HG03342 (cell line): ENCODE measurements around the gene PDLIM3.
A peak's percentile ranks its signal among the peaks of the same experiment; 100 is the strongest.
"Not testable (repeated sequence)": the region's sequence is repeated elsewhere in the genome, so short reads cannot be mapped to it uniquely, and the experiment has no call there.

ENCODE experiments used
- ATAC-seq: cut with Tn5 transposase; IDR thresholded peaks from one replicate; pipeline ENCODE4 v1.9.1; 2021; ENCODE audit warnings: mild to moderate bottlenecking, moderate library complexity; ENCODE audit not compliant: unreplicated experiment

Gene PDLIM3

DNA sequence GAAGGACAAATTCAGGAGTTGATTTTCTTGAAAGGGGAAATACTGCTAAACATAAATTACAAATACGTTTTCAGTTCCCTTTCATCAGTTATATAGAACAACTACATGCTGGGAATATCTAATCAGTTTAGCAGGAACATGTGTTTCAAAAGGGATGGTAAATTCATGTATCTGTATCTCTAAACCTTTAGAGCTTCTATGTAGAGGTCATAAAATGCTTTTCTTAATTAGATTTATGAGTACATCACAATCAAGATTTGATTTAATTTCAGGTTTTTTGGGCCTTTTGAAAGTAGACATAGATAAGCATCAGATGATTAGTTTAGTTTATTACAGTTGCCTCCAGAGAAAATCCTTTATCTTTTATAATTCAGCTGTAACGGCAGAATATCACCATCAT, 12.9 kb downstream of the PDLIM3 start:
- ATAC-seq, result no peak

DNA sequence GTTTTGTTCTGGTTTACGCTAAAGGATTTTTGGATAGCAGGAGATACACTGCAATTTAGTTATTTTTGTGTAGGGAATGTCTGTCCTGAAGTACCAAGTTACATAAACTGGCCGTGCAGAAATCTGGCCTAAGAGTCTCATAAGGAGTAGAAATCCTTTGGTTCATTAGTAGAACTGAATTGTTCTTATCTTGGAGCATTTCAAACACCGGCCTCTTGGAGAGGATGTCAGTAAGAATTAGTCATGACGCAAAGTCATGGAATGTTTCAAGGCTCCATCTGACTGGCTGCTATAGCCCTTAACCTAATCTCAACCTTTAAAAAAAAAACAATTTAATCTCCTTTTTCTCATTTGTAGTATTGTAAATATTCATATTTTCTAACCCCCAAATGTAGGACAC, 15.2 kb downstream of the PDLIM3 start:
- no peak for ATAC-seq

DNA sequence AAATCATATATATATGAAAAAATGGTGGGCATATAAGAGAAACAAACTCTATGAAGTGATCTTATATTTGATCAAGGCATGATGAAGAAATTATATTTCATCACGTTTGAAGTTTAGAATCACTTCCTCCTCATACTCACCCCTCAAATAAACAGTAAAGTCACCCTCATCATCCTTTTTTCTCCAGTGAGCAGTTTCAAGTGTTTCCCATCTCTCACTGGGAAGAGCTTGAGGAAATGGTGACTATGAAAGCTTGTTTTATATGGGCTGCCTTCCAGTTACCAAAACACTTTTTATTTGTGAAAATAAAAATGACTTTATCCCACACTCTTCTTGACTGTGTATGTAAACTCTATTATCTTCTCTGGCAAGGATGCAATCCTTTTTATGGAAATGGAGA, 16.8 kb downstream of the PDLIM3 start:
- no peak for ATAC-seq

DNA sequence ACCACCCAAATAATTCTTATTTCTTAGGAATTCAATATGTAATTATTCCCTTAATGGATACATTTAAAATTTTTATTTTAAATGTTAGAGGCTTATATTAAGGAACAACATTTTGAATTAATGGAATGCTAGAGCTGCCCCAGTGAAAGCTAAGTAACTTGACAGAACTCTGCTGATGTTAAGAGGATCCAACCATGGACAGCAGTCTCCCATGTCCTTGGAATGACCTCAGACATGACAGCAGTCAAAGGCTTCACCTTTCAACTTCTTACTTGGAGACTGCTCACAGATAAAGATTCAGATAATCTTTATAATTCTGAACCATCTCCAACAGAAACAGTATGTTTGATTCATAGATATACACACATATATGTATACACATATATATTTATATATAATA, 17.2 kb downstream of the PDLIM3 start:
- no peak for ATAC-seq

DNA sequence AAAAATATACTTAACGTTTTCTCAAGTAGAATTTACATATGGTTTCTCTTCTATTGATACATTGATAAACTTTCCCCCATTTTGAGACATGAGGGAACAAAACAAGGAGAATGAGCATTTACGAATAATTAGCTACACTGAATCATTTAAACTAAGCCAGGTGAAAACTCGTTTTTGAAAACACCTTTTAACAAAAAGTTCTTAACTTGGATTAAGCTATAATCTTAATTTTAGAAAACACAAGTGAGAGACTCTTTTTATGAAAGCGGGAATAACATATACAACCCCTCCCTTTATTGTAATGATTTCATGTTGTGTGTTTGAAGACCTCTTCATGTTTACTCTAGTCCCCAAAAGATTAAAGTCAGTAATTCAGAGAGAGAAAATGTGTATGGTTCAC, 20.1 kb downstream of the PDLIM3 start:
- no peak for ATAC-seq

DNA sequence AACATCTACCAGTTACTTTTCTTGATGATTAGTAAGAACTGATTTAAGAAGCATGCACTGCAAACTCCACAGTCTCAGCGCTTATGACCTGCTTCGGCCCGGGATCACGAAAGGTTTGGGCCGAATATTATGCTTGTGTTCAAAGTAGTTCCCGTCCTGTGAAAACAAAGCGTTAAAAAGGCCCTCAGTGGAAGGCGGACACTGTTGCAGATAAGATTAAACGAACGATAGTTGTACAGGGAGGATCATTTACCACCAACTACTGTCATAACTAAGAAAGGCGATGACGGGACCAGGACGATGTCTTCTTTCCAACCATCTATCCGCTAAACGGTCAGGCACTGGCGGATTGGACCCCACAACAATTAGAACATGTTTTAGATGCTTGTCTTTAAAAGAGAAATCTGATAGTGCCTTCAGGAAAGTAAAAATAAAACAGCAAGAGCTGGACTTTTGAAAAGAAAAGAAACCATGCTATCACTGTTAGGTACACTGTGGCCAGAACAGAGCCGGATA, 21.1 kb downstream of the PDLIM3 start:
- no peak for ATAC-seq

DNA sequence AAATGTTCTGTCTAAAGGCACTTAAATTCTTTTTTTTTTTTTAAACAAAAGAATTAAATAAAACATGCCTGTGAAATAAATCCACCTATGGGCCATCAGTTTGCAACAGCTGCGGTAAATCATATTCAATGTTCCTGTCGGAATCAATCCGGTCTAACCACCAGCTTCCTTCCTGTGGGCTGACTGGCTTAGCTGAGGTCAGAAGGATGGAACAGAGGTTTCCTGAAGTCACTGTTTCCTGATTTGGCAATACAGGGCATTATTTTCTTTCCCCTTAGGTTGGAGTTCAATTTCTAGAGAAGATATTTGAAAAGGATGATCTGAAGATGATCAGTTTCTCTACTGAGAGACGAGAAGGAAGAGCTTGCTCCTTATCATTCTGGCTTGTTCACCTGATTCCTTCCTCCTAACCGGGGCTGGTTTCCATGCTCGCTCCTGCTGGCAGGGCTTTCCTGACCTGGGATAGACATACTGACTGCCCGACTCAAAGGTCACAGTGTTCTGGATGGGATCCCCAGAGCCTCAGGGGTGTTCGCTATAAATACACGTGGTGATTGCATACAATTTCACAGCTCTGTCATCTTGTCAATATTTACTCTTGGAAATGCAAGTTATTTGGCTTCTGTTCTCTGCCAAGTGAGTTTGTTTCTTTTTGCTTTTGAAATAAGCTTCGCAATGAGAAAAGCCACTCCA, 21.7 kb downstream of the PDLIM3 start:
- ATAC-seq, result no peak

DNA sequence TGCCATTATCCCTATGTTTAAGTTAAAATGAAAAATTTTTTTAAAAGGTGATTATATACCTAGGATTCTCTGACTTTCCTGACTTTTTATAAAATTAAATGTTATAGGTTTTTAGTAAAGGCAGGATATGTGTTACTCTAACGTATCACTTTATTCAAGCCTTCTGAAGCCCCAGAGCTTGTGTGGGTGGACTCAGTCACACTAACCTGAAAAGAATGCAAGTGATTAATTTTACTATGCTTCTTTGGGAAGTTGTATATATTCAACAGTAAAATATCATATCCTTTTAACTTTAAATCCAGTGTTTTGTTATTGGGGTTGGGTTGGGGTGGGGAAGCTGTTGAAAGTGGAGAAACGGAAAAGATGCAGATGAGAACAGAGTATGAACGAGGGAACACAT, 22.8 kb downstream of the PDLIM3 start:
- ATAC-seq, result no peak

DNA sequence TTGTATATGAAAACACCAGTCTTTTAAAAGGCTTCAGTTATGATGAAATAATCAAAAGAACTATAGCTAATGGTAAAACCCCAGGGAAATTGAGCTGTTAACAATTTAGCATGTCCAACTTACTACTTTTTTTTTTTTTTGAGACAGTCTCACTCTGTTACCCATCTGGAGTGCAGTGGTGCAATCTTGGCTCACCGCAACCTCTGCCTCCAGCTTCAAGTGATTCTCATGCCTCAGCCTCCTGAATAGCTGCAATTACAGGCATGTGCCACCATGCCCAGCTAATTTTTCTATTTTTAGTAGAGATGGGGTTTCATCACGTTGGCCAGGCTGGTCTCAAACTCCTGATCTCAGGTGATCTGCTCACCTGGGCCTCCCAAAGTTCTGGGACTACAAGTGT, 24.1 kb downstream of the PDLIM3 start:
- not testable (repeated sequence) for ATAC-seq

DNA sequence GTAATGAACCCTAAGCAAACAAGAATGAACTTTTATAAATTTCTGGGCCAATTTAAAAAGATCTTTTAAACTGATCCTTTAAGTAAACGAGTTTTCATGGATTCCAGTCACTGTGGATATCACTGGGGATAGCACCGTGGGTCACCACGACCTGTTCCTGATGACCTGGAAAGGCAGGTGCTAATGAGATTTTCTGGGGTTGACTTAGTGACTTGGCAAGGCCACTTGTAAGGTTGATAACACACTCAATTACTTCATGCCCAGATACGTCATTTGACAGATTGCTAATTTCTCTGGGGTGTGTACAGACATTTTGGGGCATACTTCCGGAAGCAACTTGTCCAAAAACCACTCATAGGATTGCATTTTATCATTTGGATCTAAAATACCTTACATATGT, 24.5 kb downstream of the PDLIM3 start:
- no peak for ATAC-seq

DNA sequence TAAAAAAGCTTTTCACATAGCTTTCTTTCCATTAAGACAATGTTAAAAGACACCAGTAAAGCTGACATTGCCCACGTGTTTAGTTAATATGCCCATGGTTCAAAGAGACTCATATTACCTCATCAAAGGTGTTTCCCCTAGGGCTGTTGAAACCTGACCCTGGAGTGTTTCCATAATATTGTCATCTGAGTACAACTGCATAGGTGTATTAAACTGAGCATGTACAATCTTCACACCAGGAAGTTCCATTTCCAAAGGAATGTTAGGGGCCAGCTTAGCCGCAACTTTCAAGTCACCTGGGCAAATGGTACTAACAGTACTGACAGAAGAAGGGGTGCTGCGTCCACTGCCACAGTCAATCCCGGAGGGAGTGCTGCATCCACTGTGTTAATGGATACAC, 27.1 kb downstream of the PDLIM3 start:
- ATAC-seq, result no peak

DNA sequence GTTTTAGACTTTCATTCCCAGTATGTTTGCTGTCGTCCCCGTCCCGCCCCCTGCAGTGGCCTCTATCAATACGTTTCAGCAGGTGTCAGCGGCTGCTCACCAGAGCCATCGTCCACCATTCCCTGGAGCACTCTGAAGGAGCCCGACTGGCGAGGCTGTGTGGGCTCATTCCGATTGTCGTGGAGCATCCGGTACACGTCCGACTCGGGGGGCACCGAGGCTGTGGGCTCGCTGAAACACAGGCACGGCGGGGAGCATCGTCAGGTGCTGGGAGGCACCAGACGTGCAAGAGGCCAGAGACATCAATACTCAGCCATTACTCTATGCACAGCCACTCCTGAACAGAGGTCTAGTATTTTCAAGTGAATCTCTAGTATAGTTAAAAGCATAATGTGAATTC, 28.9 kb downstream of the PDLIM3 start:
- no peak for ATAC-seq

DNA sequence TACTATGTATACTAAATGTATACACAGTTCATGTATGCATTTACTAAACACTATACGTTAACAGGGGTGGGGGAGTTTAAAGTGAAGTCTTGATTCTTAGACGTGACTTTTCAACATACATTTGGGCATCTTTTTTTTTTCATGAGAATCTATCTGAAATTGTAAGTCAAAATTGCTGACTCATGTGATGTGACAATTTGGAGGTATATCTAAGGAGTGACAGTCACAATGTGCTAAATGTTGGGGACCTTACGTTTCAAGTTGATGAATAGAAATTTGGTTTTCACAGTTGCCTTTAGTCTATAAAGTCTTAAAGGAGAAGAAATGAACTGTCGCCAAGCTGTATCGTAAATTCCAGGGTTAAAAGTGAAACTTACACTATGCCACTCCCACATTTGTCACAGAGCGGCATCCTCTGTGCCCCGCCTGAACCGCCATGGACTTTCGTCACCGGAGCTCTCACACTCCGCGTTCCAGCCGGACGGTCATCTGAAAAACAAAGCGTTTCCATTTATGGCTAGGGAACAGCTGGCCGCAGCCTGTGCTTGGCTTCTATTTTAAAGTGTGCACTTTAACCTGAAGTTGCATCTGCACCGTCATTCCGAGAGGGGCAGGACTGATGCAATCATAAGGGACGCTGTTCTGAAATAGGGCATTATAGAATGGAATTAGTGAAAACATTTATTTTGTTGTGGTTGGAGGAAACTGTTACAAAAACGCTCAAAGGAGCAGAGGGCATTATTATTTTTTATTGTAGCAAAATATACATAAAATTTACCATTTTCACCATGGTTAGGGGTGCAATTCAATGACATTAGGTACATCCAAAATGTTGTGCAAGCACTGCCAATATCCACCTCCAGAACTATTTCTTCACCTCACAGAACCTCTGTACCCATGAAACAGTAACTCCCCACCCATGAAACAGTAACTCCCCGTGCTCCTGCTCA, 30.9 kb downstream of the PDLIM3 start:
- ATAC-seq, result no peak

DNA sequence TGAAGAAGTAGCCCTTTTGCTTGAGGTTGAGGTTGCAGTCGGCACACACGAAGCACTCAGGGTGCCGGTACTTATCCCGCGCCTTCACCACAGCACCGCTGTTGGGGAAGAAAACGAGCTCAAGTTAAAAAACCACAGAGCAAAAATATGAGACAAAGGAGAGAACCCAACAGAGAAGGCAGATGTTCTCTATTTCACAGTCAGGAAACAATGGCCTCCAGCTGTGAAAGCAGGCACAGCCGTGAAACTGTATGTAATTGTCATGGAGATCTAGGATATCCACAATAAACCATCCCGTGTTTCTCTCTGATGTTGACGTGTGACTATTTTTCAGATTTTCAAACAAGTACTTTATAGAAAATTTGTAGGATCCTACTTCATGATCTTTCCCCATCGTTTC, 32.9 kb downstream of the PDLIM3 start:
- no peak for ATAC-seq

DNA sequence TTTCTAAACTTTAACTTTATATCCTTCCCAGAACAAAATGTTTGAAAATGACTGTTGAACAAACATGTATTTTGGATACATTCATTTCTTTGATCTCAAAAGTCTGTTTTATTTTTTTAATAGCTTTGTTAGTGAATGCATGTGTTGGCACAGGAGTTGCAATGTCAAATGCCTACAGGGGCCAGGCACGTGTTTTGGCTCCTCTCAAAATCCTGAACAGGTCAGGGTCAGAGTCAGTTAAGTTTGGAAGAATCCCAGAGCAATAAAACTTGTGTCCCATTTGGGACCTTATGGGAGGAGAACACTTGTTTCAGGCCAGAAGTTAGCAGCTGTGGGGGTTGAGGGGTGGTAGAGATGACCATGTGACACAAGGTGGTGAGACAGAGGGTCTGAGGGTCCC, 34.7 kb downstream of the PDLIM3 start:
- ATAC-seq, result no peak

DNA sequence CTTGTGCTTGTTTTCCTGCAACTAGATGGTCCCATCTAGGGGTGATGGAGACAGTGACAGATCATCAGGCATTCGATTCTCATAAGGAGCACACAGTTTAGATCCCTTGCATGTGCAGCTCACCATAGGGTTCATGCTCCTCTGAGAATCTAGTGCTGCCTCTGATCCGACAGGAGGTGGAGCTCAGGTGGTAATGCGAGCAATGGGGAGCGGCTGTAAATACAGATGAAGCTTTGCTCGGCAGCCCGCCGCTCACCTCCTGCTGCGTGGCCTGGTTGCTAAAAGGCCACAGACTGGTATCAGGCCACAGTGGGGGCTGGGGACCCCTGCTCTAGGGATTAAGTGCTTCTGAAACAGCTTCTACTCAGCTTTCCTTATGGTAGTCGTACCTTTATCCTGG, 35.3 kb downstream of the PDLIM3 start:
- ATAC-seq, result no peak

DNA sequence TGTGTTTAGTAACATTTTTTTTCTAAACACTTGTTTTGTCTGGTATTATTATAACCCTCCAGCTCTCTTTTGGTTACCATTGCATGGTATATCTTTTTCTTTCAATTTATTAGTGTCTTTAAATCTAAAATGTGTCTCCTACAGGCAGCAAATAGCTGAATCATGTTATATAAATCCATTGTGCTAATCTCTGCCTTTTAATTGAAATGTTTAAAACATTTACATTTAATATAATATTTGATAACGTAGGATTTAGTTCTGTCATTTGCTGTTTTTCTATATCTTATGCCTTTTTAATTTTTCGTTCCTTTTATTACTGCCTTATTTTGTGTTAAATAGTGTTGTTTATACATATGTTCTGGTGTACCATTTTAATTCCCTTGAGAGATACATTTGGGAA, 46.7 kb downstream of the PDLIM3 start:
- no peak for ATAC-seq

DNA sequence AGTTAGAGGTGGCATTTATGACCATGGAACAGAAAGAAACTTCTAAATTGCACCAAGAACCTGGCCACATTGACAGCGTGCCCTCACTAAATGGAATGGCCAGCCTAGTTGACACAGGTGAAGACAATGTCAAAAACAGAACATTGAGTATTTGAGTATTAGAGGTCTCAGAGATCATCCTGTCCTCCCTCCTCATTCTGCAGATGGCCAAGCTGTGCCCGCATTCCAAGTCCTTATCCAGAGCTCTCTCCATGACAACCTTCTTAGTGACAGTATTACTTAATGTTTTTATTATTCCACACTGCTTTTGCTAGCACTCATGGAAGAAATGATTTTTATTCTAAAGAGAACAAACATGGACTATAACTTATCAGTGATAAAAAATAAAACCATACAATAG, 53.9 kb downstream of the PDLIM3 start:
- ATAC-seq, result no peak

DNA sequence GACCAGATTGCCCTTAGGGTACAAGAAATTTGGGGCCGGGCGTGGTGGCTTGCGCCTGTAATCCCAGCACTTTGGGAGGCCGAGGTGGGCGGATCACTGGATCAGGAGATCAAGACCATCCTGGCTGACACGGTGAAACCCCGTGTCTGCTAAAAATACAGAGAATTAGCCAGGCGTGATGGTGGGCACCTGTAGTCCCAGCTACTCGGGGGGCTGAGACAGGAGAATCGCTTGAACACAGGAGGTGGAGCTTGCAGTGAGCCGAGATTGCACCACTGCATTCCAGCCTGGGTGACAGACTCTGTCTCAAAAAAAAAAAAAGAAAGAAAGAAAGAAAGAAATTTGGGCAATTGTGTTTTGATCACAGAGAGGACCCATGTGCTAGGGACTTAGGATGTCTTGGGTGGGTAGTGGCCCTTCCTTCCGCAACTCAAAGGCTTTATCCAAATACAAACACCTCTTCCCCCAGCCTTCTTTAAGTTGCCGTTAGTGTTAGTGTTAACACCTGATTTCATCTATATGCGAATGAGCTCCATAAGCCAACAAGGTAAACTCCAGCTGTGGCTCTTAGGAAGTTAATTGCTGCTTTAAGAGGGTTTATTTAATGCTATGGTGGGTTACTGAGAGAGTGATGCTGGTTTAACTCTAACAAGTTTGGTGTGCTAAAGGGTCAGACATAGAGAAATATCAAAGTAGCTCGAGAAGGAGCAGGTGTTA, 55.1 kb downstream of the PDLIM3 start:
- peak; percentile 11 for ATAC-seq

DNA sequence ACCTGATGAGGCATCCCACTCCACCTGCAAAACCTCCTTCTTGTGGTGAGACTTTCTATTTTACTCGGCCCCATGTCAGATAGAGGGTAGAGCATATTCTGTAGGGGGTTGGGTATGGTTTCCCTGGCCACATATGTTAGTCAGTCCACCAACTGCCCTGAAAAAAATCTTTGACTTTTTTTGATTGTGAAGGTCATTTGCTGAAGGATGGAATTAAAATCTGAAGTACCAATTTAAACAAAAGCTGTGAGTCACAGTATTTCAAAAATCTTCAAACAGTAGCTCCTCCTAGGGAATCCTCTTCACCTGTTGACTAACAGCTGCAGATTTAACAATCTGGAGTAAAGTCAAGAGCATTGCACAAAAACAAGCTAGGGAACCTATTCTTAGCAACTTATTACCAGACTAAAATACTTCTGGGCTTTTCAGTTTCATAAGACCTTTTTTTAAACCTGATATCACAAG, 55.8 kb downstream of the PDLIM3 start:
- ATAC-seq, result peak; percentile 90

DNA sequence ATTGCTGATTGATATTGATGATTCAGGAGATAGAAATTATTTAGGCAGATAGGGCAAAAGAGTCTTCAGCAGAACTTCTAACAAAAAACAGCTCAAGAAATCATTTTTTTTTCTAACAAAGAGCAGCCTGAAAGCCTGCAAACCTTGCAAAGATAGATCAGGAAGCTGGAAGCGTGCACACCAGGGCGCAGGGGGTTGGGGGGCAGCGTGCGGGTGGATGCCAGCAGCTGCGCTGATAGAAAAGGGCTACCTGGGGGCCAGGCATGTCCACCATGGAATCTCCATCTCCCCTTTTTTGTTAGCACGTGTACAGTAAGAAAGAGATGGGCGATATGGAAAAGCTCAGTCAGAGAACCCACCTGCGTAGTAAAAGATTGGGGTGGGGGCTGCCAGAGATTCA, 62.1 kb downstream of the PDLIM3 start:
- no peak for ATAC-seq
